Measurements from ENCODE around the gene RDM1.

GRCh38 chr17:35972945-35973332 is 42.4 kb upstream of the RDM1 start:
- TF ChIP-seq POLR2A (IDR thresholded peaks at IDR 0.05) (no peak), CTCF (IDR thresholded peaks at IDR 0.05) (no peak), EP300 (IDR thresholded peaks at IDR 0.05) (no peak)
